ENCODE data around the gene SIK2.

SIK2 gene

GRCh38 chr11:111660822-111661221 lies 58.6 kb downstream of the SIK2 start:
- no peak for DNase-seq

- no peak for DNase-seq
Measured at GRCh38 chr11:111663820-111664219, 61.6 kb downstream of the SIK2 start.

- DNase-seq, result no peak
Measured at GRCh38 chr11:111665777-111666176, 63.5 kb downstream of the SIK2 start.

- no peak for DNase-seq
Measured at GRCh38 chr11:111668980-111669379, 66.7 kb downstream of the SIK2 start.

GRCh38 chr11:111671383-111671782 lies 69.1 kb downstream of the SIK2 start:
- no peak for DNase-seq

- DNase-seq, result no peak
Measured at GRCh38 chr11:111672949-111673348, 70.7 kb downstream of the SIK2 start.

- no peak for DNase-seq
Measured at GRCh38 chr11:111674941-111675340, 72.7 kb downstream of the SIK2 start.

- DNase-seq, result no peak
Measured at GRCh38 chr11:111675891-111676290, 73.6 kb downstream of the SIK2 start.

- DNase-seq, result no peak
Measured at GRCh38 chr11:111676878-111677585, 74.8 kb downstream of the SIK2 start.

- DNase-seq, result no peak
Measured at GRCh38 chr11:111680486-111681175, 78.4 kb downstream of the SIK2 start.

- no peak for DNase-seq
Measured at GRCh38 chr11:111683806-111684205, 81.6 kb downstream of the SIK2 start.

- no peak for DNase-seq
Measured at GRCh38 chr11:111684251-111684650, 82.0 kb downstream of the SIK2 start.

GRCh38 chr11:111688013-111688412 lies 85.8 kb downstream of the SIK2 start:
- no peak for DNase-seq

- DNase-seq, result no peak
Measured at GRCh38 chr11:111691176-111691575, 88.9 kb downstream of the SIK2 start.

GRCh38 chr11:111691741-111692140 lies 89.5 kb downstream of the SIK2 start:
- no peak for DNase-seq

GRCh38 chr11:111693224-111693937 lies 91.1 kb downstream of the SIK2 start:
- no peak for DNase-seq

GRCh38 chr11:111694851-111695250 lies 92.6 kb downstream of the SIK2 start:
- DNase-seq, result no peak

- no peak for DNase-seq
Measured at GRCh38 chr11:111696556-111696955, 94.3 kb downstream of the SIK2 start.

GRCh38 chr11:111697933-111698371 lies 95.7 kb downstream of the SIK2 start:
- DNase-seq, result no peak

- no peak for DNase-seq
Measured at GRCh38 chr11:111698852-111699559, 96.8 kb downstream of the SIK2 start.

- DNase-seq, result no peak
Measured at GRCh38 chr11:111699579-111700156, 97.4 kb downstream of the SIK2 start.

- DNase-seq, result no peak
Measured at GRCh38 chr11:111700162-111700561, 97.9 kb downstream of the SIK2 start.

GRCh38 chr11:111702623-111703022 lies 100.4 kb downstream of the SIK2 start:
- no peak for DNase-seq

Data from GDM1 (cell line).